SIG-M5 treated with dmso at 0.1 percent for 504 hours (cell line): ENCODE results near the gene STXBP3.
"Not testable (repeated sequence)": the region's sequence is repeated elsewhere in the genome, so short reads cannot be mapped to it uniquely, and the experiment has no call there.

Experiments
- DNase-seq: peaks from one replicate; lab custom pipeline; 2025; ENCODE audit not compliant: unreplicated experiment; lab: John Stamatoyannopoulos, UW

The STXBP3 gene, protein sequence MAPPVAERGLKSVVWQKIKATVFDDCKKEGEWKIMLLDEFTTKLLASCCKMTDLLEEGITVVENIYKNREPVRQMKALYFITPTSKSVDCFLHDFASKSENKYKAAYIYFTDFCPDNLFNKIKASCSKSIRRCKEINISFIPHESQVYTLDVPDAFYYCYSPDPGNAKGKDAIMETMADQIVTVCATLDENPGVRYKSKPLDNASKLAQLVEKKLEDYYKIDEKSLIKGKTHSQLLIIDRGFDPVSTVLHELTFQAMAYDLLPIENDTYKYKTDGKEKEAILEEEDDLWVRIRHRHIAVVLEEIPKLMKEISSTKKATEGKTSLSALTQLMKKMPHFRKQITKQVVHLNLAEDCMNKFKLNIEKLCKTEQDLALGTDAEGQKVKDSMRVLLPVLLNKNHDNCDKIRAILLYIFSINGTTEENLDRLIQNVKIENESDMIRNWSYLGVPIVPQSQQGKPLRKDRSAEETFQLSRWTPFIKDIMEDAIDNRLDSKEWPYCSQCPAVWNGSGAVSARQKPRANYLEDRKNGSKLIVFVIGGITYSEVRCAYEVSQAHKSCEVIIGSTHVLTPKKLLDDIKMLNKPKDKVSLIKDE

DNA sequence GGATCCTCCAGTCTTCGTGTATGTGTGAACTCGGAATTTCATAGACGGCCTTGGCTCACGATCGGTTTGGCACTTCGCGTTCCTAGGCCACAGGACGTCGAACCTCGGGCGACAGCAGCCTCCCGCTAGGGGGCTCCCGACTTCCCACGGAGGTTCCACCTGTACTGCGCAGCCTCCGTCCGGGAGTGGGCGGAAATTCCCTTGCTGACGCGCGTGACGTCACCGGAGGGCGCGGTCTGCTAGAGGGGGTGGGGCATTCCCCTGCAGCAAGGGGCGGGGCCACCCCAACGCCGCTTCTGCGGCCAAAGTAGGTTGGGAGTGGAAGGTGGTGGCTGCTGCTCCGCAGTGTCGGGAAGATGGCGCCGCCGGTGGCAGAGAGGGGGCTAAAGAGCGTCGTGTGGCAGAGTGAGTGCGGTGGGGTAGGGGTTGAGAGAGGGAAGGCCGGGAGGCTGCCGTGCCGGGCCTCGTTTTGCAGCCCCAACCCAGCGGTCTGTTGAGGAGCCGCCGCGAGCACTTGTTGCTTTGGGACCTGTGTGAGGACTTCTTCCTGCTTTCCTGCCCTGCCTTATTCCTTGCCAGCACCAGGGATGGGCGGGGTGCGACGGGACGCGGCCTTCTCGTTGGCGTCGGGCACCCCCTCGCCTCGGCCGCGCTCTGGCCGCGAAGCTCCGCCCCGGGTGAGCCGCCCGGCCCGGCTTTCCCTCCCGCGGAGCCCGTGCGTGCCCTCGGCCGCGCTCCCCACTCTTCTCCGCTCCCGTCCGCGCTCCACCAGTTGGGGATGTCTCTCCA is at the start of gene STXBP3:
STXBP3 (plus strand) TSS at position 293 of the 789 bp plus-strand sequence; CDS start at position 357, 64 bp downstream.
- DNase-seq, result peak; percentile 92

DNA sequence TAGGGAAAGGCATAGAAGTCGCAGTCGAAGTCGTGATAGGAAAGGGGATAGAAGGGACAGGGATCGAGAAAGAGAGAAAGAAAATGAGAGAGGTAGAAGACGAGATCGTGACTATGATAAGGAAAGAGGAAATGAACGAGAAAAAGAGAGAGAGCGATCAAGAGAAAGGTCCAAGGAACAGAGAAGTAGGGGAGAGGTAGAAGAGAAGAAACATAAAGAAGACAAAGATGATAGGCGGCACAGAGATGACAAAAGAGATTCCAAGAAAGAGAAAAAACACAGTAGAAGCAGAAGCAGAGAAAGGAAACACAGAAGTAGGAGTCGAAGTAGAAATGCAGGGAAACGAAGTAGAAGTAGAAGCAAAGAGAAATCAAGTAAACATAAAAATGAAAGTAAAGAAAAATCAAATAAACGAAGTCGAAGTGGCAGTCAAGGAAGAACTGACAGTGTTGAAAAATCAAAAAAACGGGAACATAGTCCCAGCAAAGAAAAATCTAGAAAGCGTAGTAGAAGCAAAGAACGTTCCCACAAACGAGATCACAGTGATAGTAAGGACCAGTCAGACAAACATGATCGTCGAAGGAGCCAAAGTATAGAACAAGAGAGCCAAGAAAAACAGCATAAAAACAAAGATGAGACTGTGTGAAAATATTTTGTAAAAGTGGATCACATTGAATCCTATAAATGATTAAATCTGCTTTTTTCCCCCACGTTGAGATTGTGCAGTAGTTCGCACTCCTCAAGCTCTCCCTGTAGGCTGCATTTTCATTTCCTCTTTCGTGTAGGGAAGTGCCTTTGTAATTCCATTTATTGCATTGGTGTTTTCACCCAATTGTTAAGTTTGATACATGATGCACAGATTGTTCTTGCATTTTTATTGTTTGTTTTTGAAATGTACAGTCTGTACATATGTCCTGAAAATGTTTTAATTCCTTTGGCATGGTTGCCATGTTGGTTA is 46.8 kb upstream of the STXBP3 start:
- DNase-seq, result peak; percentile 54

DNA sequence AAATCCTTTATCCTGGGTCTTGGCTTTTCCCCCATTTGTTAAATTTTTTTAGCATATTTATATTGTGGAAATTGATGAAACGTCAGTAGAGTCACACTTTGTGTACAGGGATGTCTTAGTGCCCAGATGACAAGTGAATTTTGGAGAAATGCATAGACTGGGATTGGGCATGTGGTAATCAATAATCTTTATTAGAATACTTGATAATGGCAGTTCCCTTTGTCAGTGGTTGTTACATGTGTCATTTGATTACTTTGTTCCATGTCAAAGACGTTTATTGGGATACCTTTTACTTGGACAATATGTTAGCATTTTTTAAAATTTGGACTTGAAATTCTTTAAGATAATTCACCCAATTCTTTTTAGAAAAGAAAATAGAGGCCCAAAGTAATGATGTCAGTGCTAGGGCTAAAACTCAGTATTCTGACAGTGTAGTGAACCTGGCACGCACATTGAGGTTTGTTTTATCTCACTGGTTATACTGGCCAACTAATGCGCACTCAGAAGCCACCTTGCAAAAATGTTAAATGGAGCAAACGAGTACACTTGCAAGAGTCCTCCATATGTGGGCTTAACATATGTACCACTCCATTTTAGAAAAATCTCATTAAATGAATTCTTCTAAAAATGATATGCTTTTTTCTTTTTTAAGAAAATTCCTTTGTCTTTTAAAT is 45.2 kb upstream of the STXBP3 start:
- DNase-seq, result no peak

DNA sequence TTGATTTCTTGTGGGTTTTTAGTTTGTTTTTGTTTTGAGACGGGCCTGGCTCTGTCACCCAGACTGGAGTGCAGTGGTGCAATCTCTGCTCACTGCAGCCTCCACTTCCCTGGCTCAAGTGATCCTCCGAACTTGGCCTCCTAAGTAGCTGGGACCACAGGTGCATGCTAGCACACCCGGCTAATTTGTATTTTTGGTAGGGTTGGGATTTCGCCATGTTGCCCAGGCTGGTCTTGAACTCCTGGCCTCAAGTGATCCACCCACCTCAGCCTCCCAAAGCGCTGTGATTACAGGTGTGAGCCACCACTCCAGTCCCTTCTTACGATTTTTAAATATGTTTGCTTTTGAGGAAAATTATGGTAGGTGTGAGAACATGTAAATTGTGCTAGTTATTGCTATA is 44.4 kb upstream of the STXBP3 start:
- DNase-seq, result not testable (repeated sequence)

DNA sequence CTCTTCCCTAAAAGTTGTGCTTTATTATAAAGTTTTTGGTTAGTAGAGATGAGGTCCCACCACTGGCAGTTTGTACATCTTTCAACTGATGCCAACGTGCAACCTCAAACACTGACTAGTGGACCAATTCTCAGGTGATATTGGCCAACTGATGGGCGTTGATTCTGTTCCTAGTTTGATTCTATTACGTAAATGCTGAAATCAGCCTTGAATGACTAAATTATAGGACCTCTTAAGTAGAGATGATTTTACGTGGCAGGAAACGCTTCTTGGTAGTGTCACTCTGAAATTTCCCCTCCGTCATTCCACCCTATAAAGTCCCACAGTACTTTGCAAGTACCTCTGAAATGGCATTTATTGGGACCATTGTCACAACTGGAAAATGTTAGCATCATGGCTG is 42.5 kb upstream of the STXBP3 start:
- DNase-seq, result no peak

DNA sequence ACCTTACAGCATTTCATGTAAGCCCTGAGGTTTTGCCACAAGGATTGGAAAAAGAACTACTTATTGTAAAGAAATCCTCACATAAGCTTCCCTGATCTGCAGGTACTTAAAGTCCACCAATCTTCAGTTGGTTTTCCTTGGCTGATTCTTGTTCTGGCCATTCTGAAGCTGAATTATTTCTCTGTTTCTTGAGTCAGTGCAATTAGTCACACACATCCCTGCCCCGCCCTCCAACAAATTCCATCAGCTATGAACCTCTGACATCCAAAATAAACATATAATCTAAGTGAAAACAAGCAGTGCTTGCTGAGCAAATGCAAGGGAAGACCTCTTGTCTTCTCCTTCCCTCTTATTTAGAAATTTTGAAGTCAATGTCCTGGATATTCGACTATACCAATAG is 42.0 kb upstream of the STXBP3 start:
- no peak for DNase-seq

DNA sequence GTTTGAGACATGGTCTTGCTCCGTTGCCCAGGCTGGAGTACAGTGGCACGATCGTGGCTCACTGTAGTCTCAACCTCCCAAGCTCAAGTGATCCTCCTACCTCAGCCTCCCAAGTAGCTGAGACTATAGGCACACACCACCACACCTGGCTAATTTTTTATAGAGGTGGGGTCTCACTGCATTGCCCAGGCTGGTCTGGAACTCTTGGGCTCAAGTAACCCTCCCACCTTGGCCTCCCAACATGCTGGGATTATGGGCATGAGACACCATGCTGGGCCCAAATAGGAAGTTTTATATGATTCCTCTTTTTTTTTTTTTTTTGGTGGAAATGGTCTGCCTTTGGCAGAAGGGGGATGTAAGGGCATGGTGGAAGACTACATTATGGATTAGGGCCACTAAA is 39.8 kb upstream of the STXBP3 start:
- DNase-seq, result no peak

DNA sequence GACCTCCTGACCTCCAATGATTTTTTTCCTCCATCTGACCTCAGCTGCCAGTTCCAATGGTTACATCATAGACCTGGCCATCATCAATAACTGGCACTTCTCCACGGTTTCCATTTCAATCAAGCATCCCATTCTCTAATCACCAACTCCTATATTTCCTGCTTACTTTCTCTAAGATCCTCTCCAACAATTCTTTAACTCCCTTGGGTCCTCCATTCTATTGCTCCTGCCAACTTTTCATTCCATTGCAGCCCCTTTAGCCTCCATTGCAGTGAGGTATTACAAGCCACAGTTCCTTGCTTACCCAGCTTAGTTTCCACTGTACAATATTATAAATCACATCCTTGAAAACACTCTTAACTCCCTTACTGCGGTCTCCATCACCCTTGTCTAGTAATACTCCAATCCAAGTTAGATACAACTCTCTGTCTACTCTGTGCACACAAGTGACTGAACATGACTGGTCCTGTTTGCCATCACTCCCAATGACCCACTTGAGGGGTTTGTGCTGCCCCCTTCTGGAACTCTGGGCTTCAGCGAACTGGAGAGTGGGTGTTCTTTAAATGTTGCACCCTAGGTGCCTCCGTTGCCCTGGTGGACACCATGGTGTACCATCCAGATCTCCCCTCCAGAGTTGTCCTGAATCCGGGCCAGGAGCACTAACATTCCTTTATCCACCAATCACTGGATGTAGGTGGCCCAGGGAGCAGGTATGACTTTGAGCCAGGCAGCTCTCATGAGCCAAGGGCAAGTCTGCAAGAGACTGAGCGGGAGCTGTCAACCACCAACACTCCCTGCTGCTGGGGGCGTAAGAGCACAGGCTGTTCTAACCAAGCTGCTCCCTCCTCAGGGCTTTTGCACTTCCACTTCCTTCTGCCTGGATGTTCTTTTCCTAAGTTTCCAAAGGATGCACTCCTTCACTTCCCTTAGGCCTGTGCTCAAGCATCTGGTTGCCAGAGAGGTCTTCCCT is 37.5 kb upstream of the STXBP3 start:
- no peak for DNase-seq

DNA sequence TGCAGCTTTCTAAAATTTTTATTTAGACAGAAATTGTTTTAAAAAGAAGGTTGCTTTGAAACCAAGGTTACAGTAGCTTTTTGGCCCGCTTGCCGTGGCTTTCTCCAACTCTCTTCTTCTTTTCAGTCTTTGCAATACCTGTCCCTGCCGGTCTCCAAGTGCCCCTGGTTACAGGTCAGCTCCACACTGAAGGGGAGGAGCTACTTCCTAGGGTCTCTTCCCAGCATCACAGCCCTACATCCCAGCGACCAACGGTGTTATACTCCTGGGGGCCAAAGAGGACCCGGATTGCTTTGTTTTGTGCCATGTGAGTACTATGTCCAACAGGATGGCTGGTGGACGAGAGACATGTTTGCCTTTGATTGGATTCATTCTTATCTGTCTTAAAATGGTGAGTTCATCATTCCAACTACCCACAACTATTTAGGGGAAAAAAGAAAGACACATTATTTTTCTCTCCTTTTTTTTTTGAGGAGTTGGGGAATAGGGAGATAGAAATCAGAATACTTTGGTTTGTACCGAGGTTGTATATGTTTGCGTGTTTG is 33.8 kb upstream of the STXBP3 start, which contains the start of gene FNDC7:
FNDC7 (plus strand) TSS at position 303 of the 545 bp plus-strand sequence; CDS start at position 329, 26 bp downstream.
- no peak for DNase-seq

DNA sequence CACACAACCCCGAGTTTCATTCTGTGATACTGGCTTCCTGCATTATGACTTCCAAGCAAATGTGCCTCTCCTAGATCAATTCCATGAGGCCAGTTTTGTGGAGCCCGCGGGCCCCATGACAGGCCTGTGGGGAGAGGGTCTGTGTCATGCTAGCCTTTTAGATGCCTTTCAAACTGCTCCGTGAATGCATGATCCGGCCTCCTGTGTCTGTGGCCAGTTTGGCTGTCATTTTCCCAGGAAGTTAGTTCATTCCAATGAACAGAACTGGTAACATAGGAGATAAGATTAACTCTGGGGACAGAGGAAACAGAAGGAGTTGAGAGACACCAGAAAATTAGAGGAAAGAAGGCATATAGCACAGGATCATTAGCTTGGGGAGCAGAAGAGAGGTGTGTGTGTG is 30.5 kb upstream of the STXBP3 start:
- DNase-seq, result no peak

DNA sequence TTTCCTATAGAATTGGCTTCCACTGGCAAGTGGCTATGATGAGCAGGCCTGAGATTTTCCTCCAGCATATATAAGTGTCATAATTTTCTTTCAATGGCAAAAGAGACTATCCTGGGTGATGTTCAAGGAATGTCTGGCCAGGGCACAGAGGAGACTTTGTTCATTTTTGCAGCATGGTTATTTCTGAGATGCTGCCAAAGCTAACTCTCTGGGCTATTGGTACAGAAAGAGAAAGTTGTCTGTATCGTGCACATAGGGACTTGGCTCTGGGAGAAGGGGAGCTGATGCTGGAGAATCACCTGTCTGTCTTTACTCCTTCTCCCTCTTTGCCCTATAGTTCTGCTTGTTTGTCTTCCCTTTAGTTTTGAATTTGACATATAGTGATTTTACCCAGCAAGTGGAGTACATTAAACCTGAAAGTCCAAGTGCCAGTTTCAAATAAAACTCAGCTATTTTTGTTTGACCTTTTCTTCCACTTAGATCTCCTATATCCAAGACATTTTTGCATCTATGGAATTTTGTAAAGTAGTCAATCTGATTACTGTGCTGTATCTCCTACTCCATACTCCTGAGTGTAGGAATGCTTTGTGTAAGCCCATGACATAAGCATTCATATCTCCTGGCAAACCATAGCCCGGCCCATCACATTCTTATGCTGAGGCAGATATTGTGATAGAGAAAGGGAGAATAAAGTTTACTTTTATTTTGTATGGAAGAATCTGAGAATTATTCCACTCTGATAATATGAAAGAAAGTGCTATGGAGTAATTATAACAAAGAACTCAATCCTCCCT is 29.8 kb upstream of the STXBP3 start:
- no peak for DNase-seq

DNA sequence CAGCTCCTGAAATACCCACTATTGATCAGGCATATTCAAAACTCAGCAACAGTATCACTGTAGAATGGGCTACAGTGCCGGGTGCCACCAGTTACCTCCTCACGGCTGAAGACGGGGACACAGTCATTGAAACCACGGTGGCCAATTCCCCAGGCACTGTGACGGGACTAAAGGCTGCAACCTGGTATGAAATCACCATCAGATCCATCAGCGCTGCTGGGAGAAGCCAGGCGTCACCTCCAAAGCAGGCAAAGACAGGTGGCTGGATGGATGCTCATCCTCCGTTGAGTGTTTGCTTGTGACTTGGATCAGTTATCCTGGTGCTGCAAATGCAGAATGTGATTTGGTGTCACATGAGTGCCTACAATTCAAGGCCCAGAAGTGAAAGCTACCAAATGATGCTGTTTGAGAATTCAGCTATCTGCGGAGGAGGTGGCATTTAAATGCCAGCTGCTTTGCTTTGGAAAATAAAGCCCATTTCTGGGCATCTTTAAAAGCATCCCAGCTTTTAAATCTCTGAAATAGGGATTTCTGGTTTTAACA is 28.6 kb upstream of the STXBP3 start:
- DNase-seq, result no peak

DNA sequence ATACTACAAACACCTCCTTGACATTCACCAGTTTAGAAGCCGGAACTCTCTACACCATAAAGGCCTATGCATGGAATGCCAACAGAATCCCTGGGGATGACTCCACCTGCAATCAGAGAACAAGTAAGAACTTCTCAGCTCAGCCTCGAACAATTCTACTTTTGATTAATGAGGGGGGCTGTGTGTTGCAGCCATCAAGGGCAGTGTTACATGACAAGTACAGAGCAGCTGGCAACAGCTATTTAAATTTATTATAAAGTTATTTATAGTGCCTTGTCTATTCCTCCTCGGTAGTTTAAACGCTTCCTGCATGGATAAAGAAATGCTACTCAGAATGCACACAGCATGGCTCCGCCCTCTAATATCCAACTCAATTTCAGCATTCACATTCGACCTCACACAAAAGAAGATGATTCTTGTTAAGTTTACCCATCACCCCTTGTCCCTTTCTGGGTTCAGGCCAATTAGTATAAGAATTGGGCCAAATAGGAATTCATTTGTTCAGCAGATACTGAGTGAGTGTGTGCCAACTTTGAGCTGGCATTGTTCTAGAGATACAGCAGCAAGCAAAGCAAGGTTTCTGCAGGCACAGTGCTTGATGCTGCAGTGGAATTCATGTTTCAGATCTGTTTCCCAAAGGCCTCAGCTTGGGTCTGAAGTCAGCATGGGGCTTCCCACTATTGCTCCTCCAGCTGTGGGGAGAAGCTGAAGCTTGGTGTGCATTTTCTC is 27.4 kb upstream of the STXBP3 start:
- DNase-seq, result no peak

DNA sequence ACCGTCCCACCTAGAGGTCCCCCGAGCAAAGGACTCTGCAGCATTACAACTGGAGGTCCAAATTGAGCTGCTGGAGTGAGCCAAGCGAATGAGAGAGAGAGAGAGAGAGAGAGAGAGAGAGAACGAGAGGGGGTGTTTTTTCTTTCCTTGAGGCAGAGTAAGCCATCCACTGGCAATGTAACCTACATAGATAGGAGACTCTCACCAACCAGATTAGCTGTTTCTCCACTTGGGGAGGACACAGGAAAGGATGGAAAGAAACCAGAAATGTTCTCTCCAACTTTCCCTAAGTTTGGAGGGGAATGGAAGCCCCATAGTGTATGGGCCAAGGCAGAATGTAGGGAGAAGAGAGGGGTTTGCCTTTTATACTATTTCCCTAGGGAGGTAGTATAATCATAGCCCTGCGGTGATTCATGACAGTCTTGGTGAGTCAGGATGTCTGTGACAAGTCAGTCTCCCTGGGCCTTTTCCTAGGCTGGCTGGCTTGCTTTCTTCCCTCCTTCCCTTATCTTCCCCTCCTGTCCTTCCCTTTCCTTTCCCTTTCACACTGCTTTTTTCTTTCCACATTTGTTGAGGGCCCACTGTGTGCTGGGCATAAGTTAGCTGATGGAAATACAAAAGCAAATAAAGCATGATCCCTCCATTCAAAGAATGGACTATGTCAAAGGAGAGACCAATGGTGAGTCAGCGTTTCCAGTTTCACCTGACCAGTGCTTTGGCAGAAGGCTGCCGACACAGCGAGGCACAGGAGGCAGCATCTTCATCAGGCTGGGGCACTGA is 26.6 kb upstream of the STXBP3 start:
- no peak for DNase-seq

DNA sequence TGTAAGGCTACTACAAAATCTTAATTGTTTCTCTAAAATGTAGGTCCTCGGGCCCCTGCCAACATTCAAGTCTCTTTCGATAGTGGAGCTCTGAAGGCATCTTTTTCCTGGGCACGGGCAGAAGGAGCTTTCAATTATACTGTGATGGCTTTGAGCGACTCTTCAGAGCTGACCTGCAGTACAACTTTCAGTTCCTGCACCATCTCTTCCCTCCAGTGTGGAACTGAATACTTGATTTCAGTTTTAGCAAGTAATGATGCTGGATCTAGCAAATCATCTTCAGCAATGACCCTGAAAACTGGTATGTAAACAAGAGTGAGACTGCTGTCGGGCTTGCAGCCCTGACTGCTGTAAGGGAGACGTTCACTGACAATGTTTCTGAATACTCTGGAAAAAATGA is 24.2 kb upstream of the STXBP3 start:
- DNase-seq, result no peak

DNA sequence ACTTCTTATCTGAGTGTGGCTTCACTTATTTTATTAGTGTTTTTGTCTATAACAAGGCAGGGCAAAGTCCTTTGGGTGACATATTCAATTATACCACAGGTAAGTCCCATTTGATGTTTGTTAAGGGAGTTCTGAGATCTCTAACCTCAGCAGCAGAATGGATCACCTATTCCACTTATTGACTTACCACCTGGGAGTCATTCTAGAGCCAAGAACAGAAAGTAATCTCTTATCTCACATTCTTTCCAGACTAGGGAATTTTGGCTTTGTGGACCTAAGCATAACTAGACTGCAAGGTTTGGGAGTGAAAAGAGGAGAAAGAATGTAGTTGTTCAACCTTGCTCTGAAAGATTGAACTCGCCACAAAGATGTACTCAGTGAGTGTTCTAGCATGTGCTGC is 20.6 kb upstream of the STXBP3 start:
- DNase-seq, result no peak
